ENCODE data around the gene SLC29A3.
"Not testable (repeated sequence)": the region's sequence is repeated elsewhere in the genome, so short reads cannot be mapped to it uniquely, and the experiment has no call there.

SLC29A3 gene

DNA sequence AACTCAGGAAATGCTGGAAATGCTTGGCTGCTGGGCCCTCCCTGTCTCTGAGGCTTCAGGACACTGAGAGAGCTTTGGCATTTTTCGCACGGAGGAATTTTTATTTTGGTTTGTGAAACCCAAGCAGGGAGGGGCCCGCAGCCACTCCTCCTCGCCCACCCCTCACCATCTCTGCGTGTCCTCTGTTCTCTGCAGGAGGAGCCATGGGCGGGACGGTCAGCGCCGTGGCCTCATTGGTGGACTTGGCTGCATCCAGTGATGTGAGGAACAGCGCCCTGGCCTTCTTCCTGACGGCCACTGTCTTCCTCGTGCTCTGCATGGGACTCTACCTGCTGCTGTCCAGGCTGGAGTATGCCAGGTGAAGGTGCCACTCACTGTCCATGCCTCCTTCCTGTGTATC is 36.8 kb downstream of the SLC29A3 start:
- H2AFZ ChIP-seq, result no peak overlapping the region
- no peak overlapping the region for H3K9ac ChIP-seq
- H3K4me2 ChIP-seq (ENCODE audit: low read length), result no peak overlapping the region
- no peaks in the 10 kb centered on the region for H3K9me3 ChIP-seq (ENCODE audit: control insufficient read depth, low read length)
- no peaks in the 10 kb centered on the region for H3K27me3 ChIP-seq (ENCODE audit: control insufficient read depth, insufficient read depth, low read length)
- no peaks in the 10 kb centered on the region for H3K36me3 ChIP-seq (ENCODE audit: control insufficient read depth, insufficient read depth, low read length)
- TF ChIP-seq, protein P1, sequence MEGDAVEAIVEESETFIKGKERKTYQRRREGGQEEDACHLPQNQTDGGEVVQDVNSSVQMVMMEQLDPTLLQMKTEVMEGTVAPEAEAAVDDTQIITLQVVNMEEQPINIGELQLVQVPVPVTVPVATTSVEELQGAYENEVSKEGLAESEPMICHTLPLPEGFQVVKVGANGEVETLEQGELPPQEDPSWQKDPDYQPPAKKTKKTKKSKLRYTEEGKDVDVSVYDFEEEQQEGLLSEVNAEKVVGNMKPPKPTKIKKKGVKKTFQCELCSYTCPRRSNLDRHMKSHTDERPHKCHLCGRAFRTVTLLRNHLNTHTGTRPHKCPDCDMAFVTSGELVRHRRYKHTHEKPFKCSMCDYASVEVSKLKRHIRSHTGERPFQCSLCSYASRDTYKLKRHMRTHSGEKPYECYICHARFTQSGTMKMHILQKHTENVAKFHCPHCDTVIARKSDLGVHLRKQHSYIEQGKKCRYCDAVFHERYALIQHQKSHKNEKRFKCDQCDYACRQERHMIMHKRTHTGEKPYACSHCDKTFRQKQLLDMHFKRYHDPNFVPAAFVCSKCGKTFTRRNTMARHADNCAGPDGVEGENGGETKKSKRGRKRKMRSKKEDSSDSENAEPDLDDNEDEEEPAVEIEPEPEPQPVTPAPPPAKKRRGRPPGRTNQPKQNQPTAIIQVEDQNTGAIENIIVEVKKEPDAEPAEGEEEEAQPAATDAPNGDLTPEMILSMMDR (IDR thresholded peaks at IDR 0.05), result no peak
- no peak overlapping the region for H3K4me3 ChIP-seq (ENCODE audit: low read depth, low read length)
- H3K79me2 ChIP-seq, result no peaks in the 10 kb centered on the region
- H3K27ac ChIP-seq, result no peak overlapping the region
- no peaks in the 10 kb centered on the region for H3K4me1 ChIP-seq

DNA sequence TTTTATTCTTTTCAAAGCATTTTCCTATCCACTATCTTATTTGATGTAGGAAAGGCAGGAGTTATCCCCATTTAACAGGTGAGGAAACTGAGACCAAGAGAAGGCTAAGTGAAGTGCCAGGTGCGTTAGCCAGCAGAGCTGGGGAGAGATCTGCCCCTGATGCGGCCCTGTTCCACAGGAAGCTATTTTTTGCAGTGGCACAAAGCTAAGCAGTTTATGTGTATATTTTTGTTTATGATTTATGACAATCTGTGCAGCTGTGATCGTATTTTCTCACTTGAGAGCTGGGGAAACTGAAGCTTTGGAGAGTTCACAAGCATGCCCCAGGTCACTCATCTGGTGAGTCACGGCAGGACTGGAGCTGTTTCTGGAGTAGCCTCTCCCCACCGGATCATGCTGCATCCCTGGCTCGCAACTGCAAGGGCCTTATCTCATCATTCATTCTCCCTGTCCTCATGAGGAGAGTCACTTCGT is 38.8 kb downstream of the SLC29A3 start:
- H3K27ac ChIP-seq, result no peak overlapping the region
- no peak overlapping the region for H3K9ac ChIP-seq
- H3K4me3 ChIP-seq (ENCODE audit: low read depth, low read length), result no peak overlapping the region
- no peaks in the 10 kb centered on the region for H3K79me2 ChIP-seq
- no peak overlapping the region for H3K4me2 ChIP-seq (ENCODE audit: low read length)
- H3K9me3 ChIP-seq (ENCODE audit: control insufficient read depth, low read length), result no peaks in the 10 kb centered on the region
- H2AFZ ChIP-seq, result no peak overlapping the region
- TF ChIP-seq, protein P1 (IDR thresholded peaks at IDR 0.05), result no peak
- H3K36me3 ChIP-seq (ENCODE audit: control insufficient read depth, insufficient read depth, low read length), result no peaks in the 10 kb centered on the region
- no peaks in the 10 kb centered on the region for H3K4me1 ChIP-seq
- no peaks in the 10 kb centered on the region for H3K27me3 ChIP-seq (ENCODE audit: control insufficient read depth, insufficient read depth, low read length)

DNA sequence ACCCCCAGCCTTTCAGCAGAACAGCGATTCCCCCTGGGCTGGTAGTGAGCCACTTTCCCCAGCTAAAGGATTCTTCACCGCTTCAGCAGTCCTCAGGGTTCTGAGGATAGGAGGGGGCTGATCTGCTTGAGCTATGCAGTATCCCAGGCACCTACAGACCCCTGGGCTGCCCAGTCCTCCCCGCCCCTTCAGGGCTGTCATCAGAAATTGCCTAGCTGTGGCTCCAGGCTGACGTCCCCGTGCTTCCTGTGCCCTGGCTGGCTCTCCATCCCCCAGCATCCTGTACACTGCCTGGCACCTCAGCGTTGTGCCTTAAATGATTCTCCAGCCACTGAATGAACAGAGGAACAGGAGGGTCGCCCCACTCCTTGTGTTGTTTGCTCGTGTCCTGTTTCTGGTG is 39.2 kb downstream of the SLC29A3 start:
- Histone ChIP-seq H3K79me2 (no peaks in the 10 kb centered on the region), H3K27me3 (ENCODE audit: control insufficient read depth, insufficient read depth, low read length) (no peaks in the 10 kb centered on the region), H3K9me3 (ENCODE audit: control insufficient read depth, low read length) (no peaks in the 10 kb centered on the region), H3K4me1 (no peaks in the 10 kb centered on the region), H3K4me2 (ENCODE audit: low read length) (no peak overlapping the region), H3K4me3 (ENCODE audit: low read depth, low read length) (no peak overlapping the region), H3K9ac (no peak overlapping the region), H3K27ac (no peak overlapping the region), H2AFZ (no peak overlapping the region), H3K36me3 (ENCODE audit: control insufficient read depth, insufficient read depth, low read length) (no peaks in the 10 kb centered on the region)
- TF ChIP-seq, protein P1 (IDR thresholded peaks at IDR 0.05), result no peak

DNA sequence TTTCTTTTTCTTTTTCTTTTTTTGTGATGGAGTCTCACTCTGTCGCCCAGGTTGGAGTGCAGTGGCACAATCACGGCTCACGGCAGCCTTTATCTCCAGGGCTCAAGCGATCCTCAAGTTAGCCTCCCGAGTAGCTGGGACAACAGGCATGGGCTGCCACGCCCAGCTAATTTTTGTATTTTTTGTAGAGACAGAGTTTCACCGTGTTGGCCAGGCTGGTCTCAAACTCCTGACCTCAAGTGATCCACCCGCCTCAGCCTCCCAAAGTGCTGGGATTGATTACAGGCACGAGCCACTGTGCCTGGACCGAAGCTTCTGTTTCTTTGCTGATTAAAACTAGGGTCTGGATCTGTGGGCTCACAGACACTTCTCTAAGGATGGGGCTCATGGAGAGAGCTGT is 39.8 kb downstream of the SLC29A3 start:
- H3K4me1 ChIP-seq; H2AFZ ChIP-seq; H3K9me3 ChIP-seq (ENCODE audit: control insufficient read depth, low read length); H3K27me3 ChIP-seq (ENCODE audit: control insufficient read depth, insufficient read depth, low read length); H3K79me2 ChIP-seq; H3K4me3 ChIP-seq (ENCODE audit: low read depth, low read length); H3K9ac ChIP-seq; H3K36me3 ChIP-seq (ENCODE audit: control insufficient read depth, insufficient read depth, low read length); H3K27ac ChIP-seq; H3K4me2 ChIP-seq (ENCODE audit: low read length): not testable (repeated sequence)

DNA sequence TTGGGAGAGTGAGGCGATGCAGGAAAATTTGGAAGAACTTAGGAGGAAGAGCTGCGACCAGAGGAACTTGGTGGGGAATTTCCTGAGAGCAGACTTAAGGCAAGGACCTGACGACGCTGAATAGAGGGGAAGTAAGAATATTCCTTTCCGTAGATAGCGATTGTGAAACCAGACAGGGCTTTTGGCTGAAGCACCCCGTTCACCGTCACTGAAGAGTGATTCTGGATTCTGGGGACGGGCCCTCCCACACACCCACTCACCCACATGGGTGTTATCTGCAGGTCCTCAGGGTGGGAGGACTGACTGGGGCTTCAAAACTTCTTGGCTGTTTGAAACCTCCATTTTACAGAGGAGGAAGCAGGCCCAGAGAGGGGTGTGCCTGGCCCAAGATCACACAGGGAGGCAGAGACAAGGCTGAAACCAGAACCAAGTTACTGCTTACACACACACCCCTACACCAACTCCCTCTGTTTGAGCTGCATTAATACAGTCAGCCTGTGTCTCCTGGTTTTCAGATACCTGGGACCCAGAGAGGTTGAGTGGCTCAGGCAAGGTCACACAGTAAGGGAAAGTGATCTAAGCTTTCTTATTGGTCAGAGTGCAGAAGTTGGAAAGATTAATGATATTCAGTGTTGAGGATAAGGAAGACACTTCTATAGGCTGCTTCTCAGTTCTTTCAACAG is 40.4 kb downstream of the SLC29A3 start:
- no peak overlapping the region for H3K9ac ChIP-seq
- H3K27me3 ChIP-seq (ENCODE audit: control insufficient read depth, insufficient read depth, low read length), result no peaks in the 10 kb centered on the region
- H2AFZ ChIP-seq, result no peak overlapping the region
- no peak overlapping the region for H3K4me2 ChIP-seq (ENCODE audit: low read length)
- H3K4me3 ChIP-seq (ENCODE audit: low read depth, low read length), result no peak overlapping the region
- H3K36me3 ChIP-seq (ENCODE audit: control insufficient read depth, insufficient read depth, low read length), result no peaks in the 10 kb centered on the region
- no peaks in the 10 kb centered on the region for H3K79me2 ChIP-seq
- no peaks in the 10 kb centered on the region for H3K4me1 ChIP-seq
- H3K27ac ChIP-seq, result no peak overlapping the region
- TF ChIP-seq, protein P1 (IDR thresholded peaks at IDR 0.05), result no peak
- H3K9me3 ChIP-seq (ENCODE audit: control insufficient read depth, low read length), result no peaks in the 10 kb centered on the region
